Activated naive CD4-positive, alpha-beta T cell treated with anti-CD3 and anti-CD28 coated beads, Interleukin-2, amount 10 ng/mL, durations not matched to agents 7 days and 5 days (primary cell): ENCODE data around the gene THRB.

Experiments used
- CTCF ChIA-PET: fragments of 350-600 bp; sonication (Branson Sonifier 250); formaldehyde crosslinking; loops from one replicate; lab custom pipeline; 2021; ENCODE audit warnings: antibody characterized with exemption; lab: Charles Lee
- DNase-seq: peaks from one replicate; pipeline ENCODE4 v3.0.0-alpha.2; 2020
- H3K27ac Mint-ChIP-seq: one replicate; pipeline ENCODE4 v1.8.0; 2021; ENCODE audit warnings: mild to moderate bottlenecking, moderate library complexity, mixed read lengths
- H3K27me3 Mint-ChIP-seq: one replicate; pipeline ENCODE4 v1.8.0; 2021; ENCODE audit warnings: mild to moderate bottlenecking, mixed read lengths
- H3K36me3 Mint-ChIP-seq: one replicate; pipeline ENCODE4 v1.8.0; 2021; ENCODE audit warnings: mixed read lengths
- H3K4me1 Mint-ChIP-seq: one replicate; pipeline ENCODE4 v1.8.0; 2021; ENCODE audit warnings: mixed read lengths
- H3K4me3 Mint-ChIP-seq: one replicate; pipeline ENCODE4 v1.8.0; 2021; ENCODE audit warnings: mild to moderate bottlenecking, moderate library complexity, mixed read lengths
- H3K9me3 Mint-ChIP-seq: one replicate; pipeline ENCODE4 v1.8.0; 2021; ENCODE audit warnings: mixed read lengths

The THRB gene

DNA sequence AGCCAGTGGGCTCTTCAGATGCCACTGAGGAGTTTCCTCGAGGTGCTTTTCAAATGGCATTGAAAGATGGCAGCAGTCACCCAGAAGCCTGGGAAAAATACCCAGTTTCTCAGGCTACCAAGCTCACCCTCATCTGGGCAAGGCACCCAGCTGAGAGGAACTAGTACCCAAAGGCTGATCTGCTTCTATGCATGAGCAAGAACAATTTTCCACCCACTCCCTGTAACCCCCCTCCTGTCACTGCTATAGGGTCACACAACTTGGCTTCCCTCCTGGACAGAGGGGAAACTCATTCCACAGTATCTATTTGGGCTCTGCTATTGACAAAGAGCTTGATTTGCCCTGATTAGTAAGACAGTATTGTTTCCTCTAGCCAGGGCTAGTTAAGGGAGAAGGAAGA, 31.9 kb downstream of the THRB start:
- CTCF ChIA-PET, result no interaction called here
- no peaks in the 10 kb centered on the region for H3K36me3 Mint-ChIP-seq

DNA sequence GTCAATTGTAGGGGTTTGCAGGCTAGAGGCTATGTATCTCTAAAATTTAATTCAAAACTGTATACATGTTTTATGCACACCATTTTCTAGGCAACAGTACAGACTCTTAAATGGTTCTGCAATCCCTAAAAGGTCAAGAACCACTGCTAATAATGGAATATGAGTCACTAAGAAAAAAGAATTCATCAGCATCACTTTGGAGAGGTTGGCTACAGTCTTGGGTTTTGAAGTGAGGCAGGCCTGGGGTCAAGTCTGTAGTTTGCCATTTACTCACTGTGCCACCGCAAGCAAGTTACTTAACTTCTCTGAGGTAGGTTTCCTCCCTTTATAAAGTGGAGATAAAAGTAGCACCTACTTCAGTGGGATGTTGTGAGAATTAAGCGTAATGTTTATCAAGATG, 33.7 kb downstream of the THRB start:
- no peak for DNase-seq
- Mint-ChIP-seq H3K27me3 (no peaks in the 10 kb centered on the region), H3K27ac (no peak overlapping the region), H3K36me3 (no peaks in the 10 kb centered on the region), H3K9me3 (no peaks in the 10 kb centered on the region), H3K4me3 (no peak overlapping the region), H3K4me1 (no peaks in the 10 kb centered on the region)
- CTCF ChIA-PET, result no interaction called here

More for the DNA sequence above, 31.9 kb downstream of the THRB start:
- no peak for DNase-seq
- Mint-ChIP-seq H3K4me3 (no peak overlapping the region), H3K27ac (no peak overlapping the region), H3K9me3 (no peaks in the 10 kb centered on the region), H3K4me1 (no peaks in the 10 kb centered on the region), H3K27me3 (no peaks in the 10 kb centered on the region)

GRCh38 chr3:24457719-24458118, 36.9 kb downstream of the THRB start:
- no peak overlapping the region for H3K27ac Mint-ChIP-seq
- H3K9me3 Mint-ChIP-seq, result no peaks in the 10 kb centered on the region
- no peaks in the 10 kb centered on the region for H3K27me3 Mint-ChIP-seq
- DNase-seq, result no peak
- H3K4me3 Mint-ChIP-seq, result no peak overlapping the region
- no peaks in the 10 kb centered on the region for H3K36me3 Mint-ChIP-seq
- CTCF ChIA-PET, result no interaction called here
- H3K4me1 Mint-ChIP-seq, result no peaks in the 10 kb centered on the region

GRCh38 chr3:24454856-24455255, 39.8 kb downstream of the THRB start:
- CTCF ChIA-PET, result no interaction called here
- DNase-seq, result no peak
- Mint-ChIP-seq H3K4me1 (no peaks in the 10 kb centered on the region), H3K36me3 (no peaks in the 10 kb centered on the region), H3K4me3 (no peak overlapping the region), H3K27ac (no peak overlapping the region), H3K27me3 (no peaks in the 10 kb centered on the region), H3K9me3 (no peaks in the 10 kb centered on the region)

DNA sequence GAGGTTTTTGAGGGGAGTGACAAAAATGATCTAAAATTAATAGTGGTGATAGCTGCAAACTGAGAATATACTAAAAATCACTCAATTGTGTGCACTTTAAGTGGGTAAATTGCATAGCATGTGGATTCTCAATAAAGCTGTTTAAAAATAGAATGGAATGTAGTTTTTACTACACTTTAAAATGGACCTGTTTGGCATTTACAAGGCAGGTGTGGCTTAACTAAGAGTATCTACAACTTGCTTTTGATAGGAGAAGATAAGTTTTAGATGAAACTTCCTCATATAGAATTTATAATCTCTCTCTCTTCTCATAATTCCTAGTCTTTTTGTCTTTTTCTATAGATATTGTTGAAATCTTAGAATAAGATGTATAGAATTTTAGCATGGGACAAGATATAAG, 40.3 kb downstream of the THRB start:
- no peaks in the 10 kb centered on the region for H3K36me3 Mint-ChIP-seq
- H3K4me3 Mint-ChIP-seq, result no peak overlapping the region
- DNase-seq, result no peak
- H3K4me1 Mint-ChIP-seq, result no peaks in the 10 kb centered on the region
- H3K27ac Mint-ChIP-seq, result no peak overlapping the region
- CTCF ChIA-PET, result no interaction called here
- no peaks in the 10 kb centered on the region for H3K27me3 Mint-ChIP-seq
- no peaks in the 10 kb centered on the region for H3K9me3 Mint-ChIP-seq

DNA sequence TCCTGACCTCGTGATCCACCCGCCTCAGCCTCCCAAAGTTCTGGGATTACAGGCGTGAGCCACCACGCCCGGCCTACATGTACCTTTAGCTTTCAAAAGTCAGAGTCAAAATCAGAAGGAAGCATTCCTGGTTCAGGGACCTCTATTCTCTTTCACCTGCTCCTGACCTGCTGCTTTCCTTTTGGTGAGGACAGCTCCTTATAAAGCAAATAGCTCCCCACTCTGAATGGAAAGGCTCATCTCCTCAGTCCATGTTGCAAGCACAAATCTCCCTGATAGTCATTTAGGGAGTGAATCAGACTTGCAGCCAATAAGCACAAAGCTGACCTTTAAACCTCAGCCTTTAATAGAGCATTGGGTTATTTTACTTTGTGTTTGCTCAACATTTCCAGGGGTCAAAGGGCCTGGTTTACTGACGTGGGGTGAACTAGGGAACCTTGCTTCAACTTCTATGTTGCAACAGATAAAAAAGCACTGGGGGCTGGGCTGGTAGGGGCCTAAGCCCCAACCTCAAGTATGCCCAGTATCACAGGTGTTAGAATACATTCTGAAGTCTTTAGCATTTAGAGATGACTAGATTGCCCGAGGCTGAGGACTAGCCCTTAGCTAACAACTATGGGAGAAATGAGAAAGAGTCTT, 43.1 kb downstream of the THRB start:
- Mint-ChIP-seq H3K4me3 (no peak overlapping the region), H3K36me3 (no peaks in the 10 kb centered on the region), H3K27me3 (no peaks in the 10 kb centered on the region), H3K4me1 (no peaks in the 10 kb centered on the region), H3K9me3 (no peaks in the 10 kb centered on the region), H3K27ac (no peak overlapping the region)
- DNase-seq, result no peak
- CTCF ChIA-PET, result no interaction called here

- no peak for DNase-seq
- no peaks in the 10 kb centered on the region for H3K4me1 Mint-ChIP-seq
- no peak overlapping the region for H3K4me3 Mint-ChIP-seq
- no peak overlapping the region for H3K27ac Mint-ChIP-seq
- no peaks in the 10 kb centered on the region for H3K36me3 Mint-ChIP-seq
- CTCF ChIA-PET, result no interaction called here
- H3K27me3 Mint-ChIP-seq, result no peaks in the 10 kb centered on the region
- no peaks in the 10 kb centered on the region for H3K9me3 Mint-ChIP-seq
These were observed 44.3 kb downstream of the THRB start for GRCh38 chr3:24450160-24450907.

- Mint-ChIP-seq H3K27ac (no peak overlapping the region), H3K4me1 (no peaks in the 10 kb centered on the region), H3K9me3 (no peaks in the 10 kb centered on the region), H3K36me3 (no peaks in the 10 kb centered on the region), H3K27me3 (no peaks in the 10 kb centered on the region), H3K4me3 (no peak overlapping the region)
- CTCF ChIA-PET, result no interaction called here
- DNase-seq, result no peak
These were observed 46.8 kb downstream of the THRB start for GRCh38 chr3:24447836-24448235.

GRCh38 chr3:24446032-24446431, 48.6 kb downstream of the THRB start:
- CTCF ChIA-PET, result no interaction called here
- Mint-ChIP-seq H3K4me3 (no peak overlapping the region), H3K27me3 (no peaks in the 10 kb centered on the region), H3K9me3 (no peaks in the 10 kb centered on the region), H3K4me1 (no peaks in the 10 kb centered on the region), H3K36me3 (no peaks in the 10 kb centered on the region), H3K27ac (no peak overlapping the region)
- DNase-seq, result no peak

DNA sequence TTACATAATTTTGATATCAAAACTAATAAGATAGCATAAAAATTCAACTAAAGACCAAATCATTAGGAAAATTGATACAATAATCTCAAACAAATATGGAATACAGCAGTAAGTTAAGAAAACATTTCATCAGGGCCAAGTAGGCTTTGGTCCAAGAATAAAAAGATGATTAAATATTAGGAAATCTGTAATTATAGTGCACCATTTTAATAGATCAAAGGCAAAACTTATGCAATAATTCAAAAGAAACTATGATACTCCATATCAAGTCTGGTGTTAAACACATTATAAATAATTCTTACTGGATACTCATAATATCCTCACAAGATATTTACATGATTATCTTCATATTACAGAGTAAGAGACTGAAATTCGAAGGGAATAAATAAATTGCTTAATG, 51.2 kb downstream of the THRB start:
- H3K36me3 Mint-ChIP-seq, result no peaks in the 10 kb centered on the region
- H3K9me3 Mint-ChIP-seq, result peaks cover 1% of the 10 kb centered on the region
- H3K4me3 Mint-ChIP-seq, result no peak overlapping the region
- no peaks in the 10 kb centered on the region for H3K27me3 Mint-ChIP-seq
- CTCF ChIA-PET, result no interaction called here
- DNase-seq, result no peak
- no peak overlapping the region for H3K27ac Mint-ChIP-seq
- H3K4me1 Mint-ChIP-seq, result no peaks in the 10 kb centered on the region

DNA sequence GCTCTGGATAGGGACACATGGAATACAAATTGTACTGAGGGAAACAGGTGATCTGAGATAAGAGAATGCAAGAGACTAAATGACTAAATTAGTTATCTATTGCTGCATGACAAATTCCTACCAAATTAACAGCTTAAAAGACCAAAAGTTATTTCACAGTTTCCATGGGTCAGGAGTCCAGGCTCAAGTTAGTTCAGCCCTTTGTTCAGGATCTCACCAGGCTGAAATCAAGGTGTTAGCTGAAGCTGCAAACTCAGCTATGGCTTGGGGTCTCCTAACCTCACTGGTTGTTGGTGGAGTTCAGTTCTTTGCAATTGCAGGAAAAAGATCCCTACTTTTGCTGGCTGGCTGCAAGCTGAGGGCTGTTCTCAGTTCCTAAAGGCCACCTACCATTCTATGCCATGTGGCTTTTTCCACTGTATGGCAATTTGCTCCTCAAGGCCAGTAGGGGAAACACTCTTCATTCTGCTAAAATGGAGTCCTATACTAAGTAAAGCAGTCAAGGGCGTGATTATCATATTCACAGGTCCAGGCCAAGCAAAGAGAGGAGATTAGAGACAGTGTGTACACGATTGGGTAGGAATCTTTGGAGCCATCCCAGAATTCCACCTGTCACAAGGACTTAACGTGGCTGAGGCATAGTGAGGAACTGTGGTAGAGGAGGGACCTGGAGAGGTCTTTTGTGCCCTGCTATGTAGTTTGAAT, 53.7 kb downstream of the THRB start:
- DNase-seq, result no peak
- H3K4me3 Mint-ChIP-seq, result no peak overlapping the region
- H3K9me3 Mint-ChIP-seq, result peaks cover 1% of the 10 kb centered on the region
- no peak overlapping the region for H3K27ac Mint-ChIP-seq
- no peaks in the 10 kb centered on the region for H3K4me1 Mint-ChIP-seq
- CTCF ChIA-PET, result no interaction called here
- H3K36me3 Mint-ChIP-seq, result no peaks in the 10 kb centered on the region
- no peaks in the 10 kb centered on the region for H3K27me3 Mint-ChIP-seq

- H3K4me1 Mint-ChIP-seq, result no peaks in the 10 kb centered on the region
- H3K9me3 Mint-ChIP-seq, result peaks cover 1% of the 10 kb centered on the region
- no peak overlapping the region for H3K4me3 Mint-ChIP-seq
- H3K36me3 Mint-ChIP-seq, result no peaks in the 10 kb centered on the region
- H3K27me3 Mint-ChIP-seq, result no peaks in the 10 kb centered on the region
- DNase-seq, result no peak
- CTCF ChIA-PET, result no interaction called here
- no peak overlapping the region for H3K27ac Mint-ChIP-seq
These were observed 55.6 kb downstream of the THRB start for GRCh38 chr3:24439021-24439420.

GRCh38 chr3:24437326-24437725, 57.3 kb downstream of the THRB start:
- no peak for DNase-seq
- H3K27ac Mint-ChIP-seq, result no peak overlapping the region
- no peak overlapping the region for H3K4me3 Mint-ChIP-seq
- no peaks in the 10 kb centered on the region for H3K27me3 Mint-ChIP-seq
- peaks cover 1% of the 10 kb centered on the region for H3K9me3 Mint-ChIP-seq
- H3K4me1 Mint-ChIP-seq, result no peaks in the 10 kb centered on the region
- CTCF ChIA-PET, result no interaction called here
- no peaks in the 10 kb centered on the region for H3K36me3 Mint-ChIP-seq

DNA sequence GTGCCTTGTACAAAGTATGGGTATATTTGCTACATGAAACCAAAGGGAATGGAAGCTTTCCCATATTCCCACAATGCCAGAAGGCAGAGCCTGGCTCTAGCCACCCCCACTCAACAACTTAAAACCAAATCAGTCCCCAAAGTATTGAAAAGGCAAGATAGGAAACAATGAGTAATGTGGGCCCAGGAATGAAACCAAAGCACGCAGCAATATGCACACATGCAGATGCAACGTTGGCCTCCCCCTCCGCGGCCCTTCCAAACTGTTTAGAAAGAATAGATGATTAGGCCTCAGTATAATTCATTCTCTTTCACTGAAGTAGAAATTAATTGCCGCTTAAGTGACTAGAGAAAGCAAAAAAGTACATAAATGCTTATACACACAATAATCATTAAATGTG, 59.1 kb downstream of the THRB start:
- no peak for DNase-seq
- Mint-ChIP-seq H3K36me3 (no peaks in the 10 kb centered on the region), H3K27me3 (no peaks in the 10 kb centered on the region), H3K4me1 (no peaks in the 10 kb centered on the region), H3K4me3 (no peak overlapping the region), H3K9me3 (peaks cover 1% of the 10 kb centered on the region), H3K27ac (no peak overlapping the region)
- CTCF ChIA-PET, result no interaction called here

DNA sequence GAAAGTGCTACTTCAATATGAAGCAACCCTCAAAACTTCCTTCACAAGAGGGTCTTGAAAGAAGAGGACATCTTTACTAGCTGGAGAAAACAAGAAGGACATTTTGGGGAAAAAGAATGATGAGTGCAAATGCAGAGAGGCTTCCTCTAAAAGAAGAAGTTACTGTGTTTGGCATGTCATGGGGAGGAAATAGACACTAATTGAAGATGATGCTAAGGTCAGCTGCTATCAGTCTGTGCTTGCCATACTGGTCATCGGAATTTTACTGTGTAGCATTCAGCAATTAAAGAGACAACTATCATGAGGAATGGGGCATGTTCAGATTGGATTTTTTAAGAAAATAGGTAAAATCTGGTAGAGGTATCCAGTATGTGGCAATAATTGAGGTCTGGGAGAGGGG, 60.0 kb downstream of the THRB start:
- no peak overlapping the region for H3K27ac Mint-ChIP-seq
- H3K4me1 Mint-ChIP-seq, result no peaks in the 10 kb centered on the region
- no peak overlapping the region for H3K4me3 Mint-ChIP-seq
- peaks cover 1% of the 10 kb centered on the region for H3K9me3 Mint-ChIP-seq
- no peak for DNase-seq
- CTCF ChIA-PET, result no interaction called here
- no peaks in the 10 kb centered on the region for H3K36me3 Mint-ChIP-seq
- H3K27me3 Mint-ChIP-seq, result no peaks in the 10 kb centered on the region
